GM18867 (cell line): ENCODE measurements around the gene ZNF175.
"Not testable (repeated sequence)": the region's sequence is repeated elsewhere in the genome, so short reads cannot be mapped to it uniquely, and the experiment has no call there.

ENCODE experiments used
- ATAC-seq: cut with Tn5 transposase; IDR thresholded peaks from one replicate; pipeline ENCODE4 v1.9.1; 2021; ENCODE audit warnings: mild to moderate bottlenecking, moderate library complexity; ENCODE audit not compliant: unreplicated experiment

ZNF175 gene

GRCh38 chr19:51626675-51627074 lies 55.6 kb downstream of the ZNF175 start:
- no peak for ATAC-seq

- ATAC-seq, result no peak
Measured at GRCh38 chr19:51627491-51628138, 56.5 kb downstream of the ZNF175 start.

- no peak for ATAC-seq
Measured at GRCh38 chr19:51628153-51628939, 57.3 kb downstream of the ZNF175 start.

GRCh38 chr19:51630315-51630714 lies 59.2 kb downstream of the ZNF175 start, which contains the start of gene SIGLEC5:
TSS of gene SIGLEC5 (minus strand) at chr19:51630401. CDS start at chr19:51630335, 66 bp downstream.
- ATAC-seq, result not testable (repeated sequence)

GRCh38 chr19:51632126-51632525 lies 61.0 kb downstream of the ZNF175 start:
- no peak for ATAC-seq

GRCh38 chr19:51637362-51637978 lies 66.4 kb downstream of the ZNF175 start:
- no peak for ATAC-seq

- ATAC-seq, result no peak
Measured at GRCh38 chr19:51639916-51640315, 68.8 kb downstream of the ZNF175 start.

GRCh38 chr19:51640386-51640785 lies 69.3 kb downstream of the ZNF175 start:
- no peak for ATAC-seq

- no peak for ATAC-seq
Measured at GRCh38 chr19:51641648-51642047, 70.6 kb downstream of the ZNF175 start.
